ENCODE data around the gene VPS39.

The VPS39 gene

DNA sequence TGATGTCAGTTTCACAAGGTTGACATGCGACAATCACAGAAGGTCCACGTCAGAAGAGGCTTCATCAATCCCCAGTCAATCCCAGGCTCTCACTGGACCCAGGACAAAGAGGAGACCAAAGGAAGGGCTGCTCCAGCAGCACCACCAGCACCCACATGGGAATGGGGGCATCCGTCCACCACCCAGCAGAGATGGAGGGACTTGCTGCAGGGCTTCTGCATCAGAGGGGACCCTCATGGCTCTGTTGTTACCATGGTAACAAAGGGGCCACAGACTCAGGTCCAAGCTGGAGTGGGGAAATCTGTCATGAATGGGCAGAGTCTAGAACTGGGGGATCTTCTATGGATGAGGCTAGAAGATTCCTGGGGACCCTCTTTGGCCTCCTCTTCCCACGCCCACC, 64.7 kb downstream of the VPS39 start:
- no peak for DNase-seq

DNA sequence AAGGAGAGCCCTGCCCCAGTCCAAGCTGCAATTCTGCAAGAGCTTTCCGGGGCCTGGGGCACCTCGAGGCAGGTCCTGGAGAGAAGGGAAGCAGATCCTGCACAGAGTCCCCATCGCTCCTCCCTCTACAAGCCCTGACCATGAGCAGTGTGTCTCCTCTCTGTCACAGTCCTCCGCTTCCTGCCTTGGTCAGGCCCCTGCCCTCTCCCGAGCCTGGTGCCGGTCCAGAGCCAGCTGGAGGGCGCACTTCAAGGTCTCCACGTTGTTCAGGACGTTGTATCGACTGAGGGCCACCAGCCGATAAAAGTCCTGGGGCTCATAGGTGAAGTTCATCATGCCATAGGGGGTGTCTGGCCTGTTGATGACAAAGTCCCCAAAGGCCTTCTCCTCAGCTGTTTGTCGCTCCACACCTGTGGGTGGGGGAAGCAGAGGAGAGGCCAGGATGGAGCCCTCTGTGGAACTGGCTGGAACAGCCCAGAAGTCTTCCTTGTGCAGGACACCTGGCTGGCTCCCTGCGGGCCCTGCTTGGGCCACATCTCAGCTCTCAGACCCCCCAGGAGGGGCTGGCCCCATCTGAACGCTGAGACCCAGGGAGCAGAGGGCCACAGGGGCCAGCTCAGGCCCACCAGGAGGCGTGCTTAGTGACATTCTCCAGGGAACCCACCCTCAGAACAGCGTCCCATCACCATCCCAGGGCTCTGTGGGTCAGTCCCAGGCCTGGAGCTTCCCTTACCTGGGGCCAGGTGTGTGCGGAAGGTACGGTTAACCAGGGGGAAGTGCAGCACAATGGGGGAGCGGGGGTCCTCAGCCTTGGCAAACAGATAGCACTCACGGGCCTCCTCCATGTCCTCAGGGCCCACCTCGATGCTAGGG, 66.1 kb downstream of the VPS39 start:
- no peak for DNase-seq

DNA sequence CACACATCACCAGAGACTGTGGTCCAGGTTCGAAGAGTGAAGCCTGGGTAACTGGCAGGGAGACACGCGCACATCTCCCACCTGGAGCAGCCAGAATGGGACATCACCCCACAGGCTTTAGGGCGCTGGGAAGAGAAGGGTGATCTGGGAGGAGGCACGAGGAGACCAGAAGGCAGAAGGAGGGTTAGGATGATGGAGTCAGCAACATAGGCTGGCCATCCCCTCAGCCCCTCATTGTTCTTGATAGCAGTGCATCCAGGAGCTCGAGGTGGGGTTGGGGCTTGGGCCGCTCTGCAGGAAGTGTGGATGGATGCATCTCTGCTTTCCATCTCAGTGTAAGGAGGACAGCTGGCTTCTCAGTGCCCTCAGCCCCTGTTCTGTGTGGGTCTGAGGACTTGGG, 66.9 kb downstream of the VPS39 start:
- no peak for DNase-seq

DNA sequence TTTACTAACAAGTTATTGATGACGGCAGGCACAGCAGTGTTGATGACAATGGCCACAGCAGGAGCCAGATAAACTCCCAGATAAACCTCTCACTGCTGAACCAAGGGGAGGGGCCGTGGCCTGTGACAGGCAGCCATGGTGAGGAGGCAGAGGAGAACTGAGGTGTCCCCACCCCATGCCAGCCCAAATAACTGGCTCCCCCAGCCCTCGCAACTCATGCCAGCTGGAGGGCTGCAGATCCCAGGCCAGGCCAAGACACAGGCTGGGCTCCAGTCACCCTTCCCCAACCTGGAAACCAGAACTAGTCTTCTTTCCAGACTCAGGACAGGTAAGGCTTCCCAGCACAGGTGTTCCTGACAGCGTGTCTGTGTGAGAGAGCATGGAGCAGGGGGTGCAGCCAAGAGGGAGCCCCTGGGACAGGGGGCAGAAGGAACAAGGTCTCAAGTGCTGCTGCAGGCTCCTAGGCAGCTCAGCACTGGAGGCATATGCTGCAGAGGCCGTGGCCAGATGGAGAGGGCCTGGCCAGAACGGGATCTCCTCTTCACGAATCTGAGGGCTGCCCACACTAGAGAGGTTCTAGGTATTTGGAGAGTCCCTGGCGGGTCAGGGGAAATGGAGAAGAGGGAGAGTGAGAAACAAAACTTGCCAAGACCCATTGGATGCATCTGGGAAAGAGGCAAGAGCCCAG, 67.6 kb downstream of the VPS39 start:
- no peak for DNase-seq

GRCh38 chr15:42139596-42139995, 68.5 kb downstream of the VPS39 start:
- DNase-seq, result no peak

DNA sequence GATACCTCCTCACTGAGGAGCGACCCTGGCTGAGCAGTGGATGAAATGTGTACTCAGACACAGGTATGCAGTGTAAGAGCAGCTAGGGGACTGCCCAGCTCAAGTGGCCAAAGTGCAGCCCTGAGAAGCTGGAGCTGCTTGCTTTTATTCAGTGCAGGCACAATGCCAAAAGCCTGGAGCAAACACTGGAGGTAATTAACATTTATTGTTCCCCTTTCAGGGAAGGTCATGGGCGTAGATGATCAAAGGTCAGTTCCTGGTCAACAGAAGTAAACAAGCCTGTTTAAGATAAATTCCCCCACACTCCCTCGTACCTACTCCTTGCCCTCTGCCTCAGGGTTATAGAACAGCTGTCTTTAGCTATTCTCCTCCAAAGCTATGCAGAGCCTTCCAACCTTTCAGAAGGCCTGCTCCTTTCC, 69.1 kb downstream of the VPS39 start:
- DNase-seq, result peak; percentile 50

DNA sequence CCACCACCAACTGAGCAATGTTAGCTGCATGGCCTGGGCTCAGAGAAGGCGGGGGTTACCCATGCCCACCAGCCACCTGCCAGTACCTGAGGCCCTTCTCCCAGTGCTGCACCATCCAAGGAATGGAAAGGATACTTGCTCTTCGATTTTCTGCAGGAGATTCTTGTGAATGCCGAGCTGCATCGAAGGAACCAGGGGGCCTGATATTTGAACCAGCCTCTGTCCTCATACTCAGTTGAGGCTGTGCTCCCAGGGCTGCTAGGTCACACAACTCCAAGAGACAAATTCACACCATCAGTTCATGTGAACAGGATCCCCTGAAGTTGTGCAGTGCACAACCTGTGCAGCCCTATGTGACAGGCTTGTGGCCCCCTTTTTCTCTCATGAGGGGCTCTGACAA, 69.7 kb downstream of the VPS39 start:
- DNase-seq, result no peak

DNA sequence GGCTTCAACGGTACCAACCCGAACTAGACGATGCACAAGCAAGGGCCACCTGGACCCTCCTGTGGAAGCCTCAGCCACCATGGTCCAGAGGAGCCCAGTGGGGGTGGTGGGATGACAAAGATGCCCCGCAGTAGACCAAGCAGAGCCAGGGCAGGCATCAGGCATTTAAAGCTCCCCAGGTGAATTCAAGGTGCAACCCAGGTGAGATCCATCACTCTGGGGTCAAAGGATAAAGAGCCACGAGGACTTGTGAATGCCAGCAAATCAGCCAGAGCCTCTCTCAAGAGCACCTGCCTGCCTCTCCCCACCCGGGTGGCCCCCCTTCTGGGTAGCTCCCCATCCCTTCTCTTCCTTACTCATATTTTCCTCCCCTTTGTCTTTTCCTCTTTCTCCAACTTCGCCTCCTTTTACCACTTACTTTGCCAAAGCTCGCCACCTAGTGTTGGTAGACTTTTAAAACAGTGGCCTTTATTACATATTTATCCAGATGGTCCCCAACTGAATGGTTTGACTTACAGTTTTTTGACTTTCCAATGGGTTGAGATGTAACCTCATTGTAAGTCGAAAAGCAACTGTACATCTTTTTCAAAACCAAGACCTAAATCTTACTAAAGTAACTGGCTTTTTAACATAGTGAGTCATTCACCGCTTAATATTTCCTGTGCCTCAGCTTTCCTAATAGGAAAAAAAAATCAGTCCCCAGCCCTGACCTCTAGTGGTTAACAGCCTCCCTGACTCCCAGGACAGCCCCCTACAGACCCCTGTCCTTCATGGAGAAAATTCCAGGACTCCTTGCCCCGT, 70.4 kb downstream of the VPS39 start:
- DNase-seq, result peak; percentile 60

DNA sequence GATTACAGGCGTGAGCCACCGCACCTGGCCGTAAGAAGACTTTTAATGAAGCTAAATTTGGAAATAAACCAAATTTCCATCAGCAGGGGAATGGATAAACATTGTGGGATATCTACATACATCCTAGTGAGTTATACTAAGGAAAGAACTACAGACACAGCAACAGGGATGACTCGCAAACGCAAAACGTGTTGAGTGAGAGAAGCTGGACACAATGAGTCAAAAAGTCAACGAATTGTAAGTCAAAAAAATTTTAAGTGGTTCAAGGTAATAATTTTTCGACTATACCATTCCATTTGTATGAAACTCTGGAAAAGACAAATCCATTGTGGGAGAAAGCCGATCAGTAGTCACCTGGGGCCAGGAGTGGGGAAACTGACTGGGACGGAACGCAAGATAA, 71.6 kb downstream of the VPS39 start:
- no peak for DNase-seq

DNA sequence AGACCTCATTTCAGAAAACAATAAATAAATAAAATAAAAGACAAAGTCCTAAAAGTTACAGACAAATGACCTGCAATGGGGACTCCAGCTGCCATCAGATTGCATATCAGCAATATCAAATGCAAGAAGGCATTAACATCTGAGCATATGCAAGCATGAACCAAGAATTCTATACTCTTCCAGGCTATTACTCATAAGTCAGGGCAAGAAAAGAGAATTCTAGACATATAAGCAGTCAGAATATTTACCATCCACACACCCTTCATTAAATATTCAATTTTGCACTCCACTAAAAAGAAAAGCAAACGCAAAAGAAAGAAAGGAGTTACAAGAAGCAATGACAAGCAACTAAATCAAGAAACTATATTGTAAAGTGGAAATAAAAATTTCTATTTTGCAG, 72.8 kb downstream of the VPS39 start:
- no peak for DNase-seq

- DNase-seq, result no peak
These were observed 73.4 kb downstream of the VPS39 start for GRCh38 chr15:42134617-42135245.

DNA sequence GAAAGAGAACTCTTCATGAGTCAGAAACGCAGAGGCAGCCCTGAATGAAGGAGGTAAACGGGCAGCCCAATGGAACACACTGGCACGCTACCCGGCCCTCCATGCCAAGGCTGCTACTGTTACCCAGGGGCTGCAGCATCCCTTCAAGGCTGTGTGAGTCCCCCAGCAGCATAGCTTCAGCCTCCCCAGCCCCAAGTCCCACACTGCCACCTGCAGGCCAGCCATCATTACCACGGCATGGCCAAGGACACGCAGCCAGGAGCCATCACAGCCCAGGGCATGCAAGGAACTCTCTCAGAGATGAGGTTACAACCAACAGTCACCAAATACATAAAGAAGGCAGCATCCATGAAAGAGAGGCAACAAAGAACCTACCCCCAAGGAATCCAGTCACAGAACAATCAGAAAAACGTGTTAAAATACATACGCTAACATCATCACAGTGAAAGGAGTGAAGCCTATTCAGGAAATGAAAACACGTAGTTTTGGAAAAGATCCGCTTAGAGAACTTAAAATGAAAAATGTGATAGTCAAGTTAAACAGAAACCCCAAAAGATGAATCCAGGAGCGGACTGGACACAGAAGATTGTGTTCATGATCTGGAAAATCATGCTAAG, 74.1 kb downstream of the VPS39 start:
- peak; percentile 58 for DNase-seq

GRCh38 chr15:42133356-42133755, 74.7 kb downstream of the VPS39 start:
- DNase-seq, result no peak

GRCh38 chr15:42131826-42132806, 76.0 kb downstream of the VPS39 start:
- peak; percentile 78 for DNase-seq

DNA sequence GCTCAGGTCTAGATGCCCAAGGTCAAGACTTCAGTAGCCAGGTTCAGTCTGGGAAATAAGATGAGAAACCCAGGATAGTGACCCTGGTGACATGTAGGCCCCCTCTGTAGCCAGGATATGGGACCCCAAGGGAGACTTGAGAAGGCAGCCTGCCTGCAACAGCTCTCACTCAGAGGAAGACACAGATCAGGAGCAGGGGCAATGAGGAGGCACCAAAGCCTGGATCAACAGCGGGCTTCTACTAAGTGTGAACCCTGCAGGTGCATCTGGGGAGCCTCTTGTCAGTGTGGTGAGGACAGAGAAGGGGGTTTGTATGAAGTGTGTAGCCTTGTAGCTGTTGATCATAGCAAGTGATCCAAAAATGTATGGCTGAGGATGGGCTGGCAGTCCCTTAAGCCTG, 77.1 kb downstream of the VPS39 start:
- DNase-seq, result no peak

- no peak for DNase-seq
These were observed 77.7 kb downstream of the VPS39 start for GRCh38 chr15:42130246-42130986.

- no peak for DNase-seq
These were observed 78.7 kb downstream of the VPS39 start for GRCh38 chr15:42129364-42129763.

DNA sequence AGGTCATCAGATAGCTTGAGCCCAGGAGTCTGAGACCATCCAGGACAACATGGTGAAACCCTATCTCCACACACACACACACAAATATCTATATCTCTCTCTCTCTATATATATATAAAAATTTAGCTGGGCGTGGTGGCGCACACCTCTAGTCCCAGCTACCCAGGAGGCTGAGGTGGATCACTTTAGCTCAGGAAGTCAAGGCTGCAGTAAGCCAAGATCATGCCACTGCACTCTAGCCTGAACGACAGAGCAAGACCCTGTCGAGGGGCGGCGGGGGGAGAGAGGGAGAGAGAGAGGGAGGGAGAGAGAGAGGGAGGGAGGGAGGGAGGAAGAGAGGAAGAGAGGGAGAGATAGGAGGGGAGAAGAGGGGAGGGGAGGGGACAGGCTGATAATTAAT, 79.6 kb downstream of the VPS39 start:
- DNase-seq, result no peak

DNA sequence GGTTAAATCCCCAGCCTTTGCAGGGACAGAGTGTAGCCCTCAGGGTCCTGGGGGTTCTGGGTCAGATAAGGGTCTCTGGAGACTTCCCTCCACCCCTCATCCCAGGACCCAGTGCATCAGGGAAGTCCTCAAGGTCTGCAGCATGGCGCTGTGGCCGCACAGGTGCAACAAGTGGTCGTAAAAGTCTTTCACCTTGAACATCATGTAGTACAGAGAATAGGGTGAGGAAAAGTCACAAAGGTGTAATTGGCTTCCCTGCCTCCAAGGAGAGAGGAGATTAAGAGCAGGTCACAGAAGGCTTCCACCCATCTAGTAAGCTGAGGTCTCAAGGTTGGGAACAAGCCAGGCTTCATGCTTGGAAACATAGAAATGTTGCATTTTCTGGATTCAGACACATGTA, 84.6 kb downstream of the VPS39 start:
- DNase-seq, result no peak

- DNase-seq, result no peak
These were observed 86.4 kb downstream of the VPS39 start for GRCh38 chr15:42121682-42122081.

DNA sequence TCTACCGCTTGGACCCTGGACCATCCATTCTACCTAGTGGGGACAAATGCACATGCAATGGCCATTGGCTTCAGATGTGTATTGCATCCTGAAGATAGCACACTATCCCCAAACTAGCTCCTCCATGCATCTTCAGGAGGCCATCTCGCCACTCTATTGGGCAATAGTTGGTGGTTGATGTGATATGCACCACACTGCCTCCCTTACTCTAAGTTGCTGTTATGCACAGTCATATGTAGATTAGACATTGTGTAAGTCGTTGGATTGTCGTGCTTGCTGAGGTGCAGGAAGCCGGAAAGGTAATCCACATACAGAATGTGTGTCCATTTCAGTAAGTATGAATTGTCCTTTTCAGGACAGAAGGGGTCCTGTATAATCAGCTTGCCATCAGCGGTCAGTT, 87.1 kb downstream of the VPS39 start:
- DNase-seq, result no peak

All from NCI-H69 (cell line).